SU-DHL-6 (cell line): ENCODE measurements around the gene DNAH11.

Experiments used
- CTCF ChIP-seq: fragments of 200-600 bp; sonication (generic); IDR thresholded peaks from one replicate; pipeline ENCODE4 v1.5.1; 2017; ENCODE audit warnings: antibody characterized with exemption, mild to moderate bottlenecking, low read length, moderate library complexity; ENCODE audit not compliant: insufficient read depth, poor library complexity, severe bottlenecking
- EZH2phosphoT487 ChIP-seq: fragments of 200-600 bp; sonication (generic), shearing (Covaris generic); conservative IDR thresholded peaks from 2 replicates; pipeline ENCODE4 v1.6.1; 2018; ENCODE audit warnings: mild to moderate bottlenecking, antibody characterized with exemption, low read length, moderate library complexity, mixed read lengths

DNA sequence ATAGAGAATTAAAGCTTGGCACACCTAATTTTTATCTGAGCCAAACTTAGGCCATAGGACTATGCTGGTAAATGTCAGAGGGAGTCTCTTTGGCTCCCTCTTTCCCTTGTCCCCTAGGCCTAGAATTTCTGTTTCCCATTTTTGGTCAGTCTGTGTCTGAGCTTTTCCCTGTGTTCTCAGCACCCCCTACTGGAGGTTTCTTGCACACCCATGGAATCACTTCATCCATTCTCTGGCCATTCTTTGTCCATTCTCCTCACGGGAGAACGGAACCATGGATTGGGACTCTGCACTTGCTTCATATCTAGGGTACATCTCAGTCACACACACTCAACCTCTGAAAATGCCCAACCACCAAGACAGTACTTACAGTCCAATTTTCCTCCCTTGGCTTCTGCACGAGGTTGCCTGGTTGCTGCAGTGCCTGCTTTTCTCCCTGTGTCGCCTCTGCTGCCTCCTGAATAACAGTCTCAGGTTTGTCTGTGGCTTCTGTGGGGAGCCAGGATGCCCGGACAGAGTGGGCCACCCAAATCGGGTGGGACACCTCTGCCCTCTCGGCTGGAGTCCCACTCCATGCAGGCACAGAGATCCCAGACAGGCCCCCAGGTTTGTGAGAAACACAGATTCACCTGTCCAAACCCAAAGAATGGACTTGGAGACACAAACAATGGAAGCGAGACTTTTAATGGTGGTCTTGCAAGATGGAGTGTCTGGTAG is 35.1 kb upstream of the DNAH11 start:
- TF ChIP-seq CTCF (peak; percentile 57), EZH2phosphoT487 (no peak)
